Brain pericyte (primary cell): ENCODE measurements around the gene GRB14.
"Not testable (repeated sequence)": the region's sequence is repeated elsewhere in the genome, so short reads cannot be mapped to it uniquely, and the experiment has no call there.

Experiments
- DNase-seq: peaks from one replicate; pipeline ENCODE4 v3.0.0-alpha.2; 2012; ENCODE audit warnings: low read depth, low spot score

The GRB14 gene

DNA sequence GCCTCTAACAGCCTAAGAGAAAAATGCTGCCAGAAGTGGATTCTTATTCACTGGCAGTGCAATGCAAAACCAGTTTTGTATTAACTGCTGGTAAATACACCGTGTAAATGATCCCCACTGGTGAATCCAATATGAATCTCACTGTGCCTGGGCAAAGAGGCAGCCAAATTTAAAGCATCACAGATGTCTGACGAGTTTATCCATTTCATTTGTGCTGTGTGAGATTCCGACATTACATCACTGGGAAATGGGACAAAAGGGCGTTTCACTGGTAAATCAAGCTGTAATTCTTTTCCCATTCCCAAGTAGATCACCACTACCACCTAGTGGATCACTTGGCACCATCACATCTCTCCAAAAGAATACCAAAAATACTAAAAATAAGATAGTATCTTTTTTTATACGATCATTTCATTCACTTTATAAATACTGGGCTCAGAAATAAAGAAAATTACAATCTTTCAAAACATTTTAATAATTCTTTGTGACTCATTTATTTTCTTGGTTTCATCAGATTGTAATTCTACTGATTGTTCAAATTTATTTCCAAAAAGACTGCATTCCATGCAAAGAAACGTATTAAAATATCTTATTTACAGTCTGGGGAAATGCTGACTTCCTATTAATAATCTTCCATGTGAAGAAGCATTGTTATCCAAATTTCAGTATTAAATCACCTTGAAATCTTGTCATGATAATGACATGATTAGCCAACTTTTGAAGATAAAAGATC lies 125.6 kb downstream of the GRB14 start:
- DNase-seq, result no peak

DNA sequence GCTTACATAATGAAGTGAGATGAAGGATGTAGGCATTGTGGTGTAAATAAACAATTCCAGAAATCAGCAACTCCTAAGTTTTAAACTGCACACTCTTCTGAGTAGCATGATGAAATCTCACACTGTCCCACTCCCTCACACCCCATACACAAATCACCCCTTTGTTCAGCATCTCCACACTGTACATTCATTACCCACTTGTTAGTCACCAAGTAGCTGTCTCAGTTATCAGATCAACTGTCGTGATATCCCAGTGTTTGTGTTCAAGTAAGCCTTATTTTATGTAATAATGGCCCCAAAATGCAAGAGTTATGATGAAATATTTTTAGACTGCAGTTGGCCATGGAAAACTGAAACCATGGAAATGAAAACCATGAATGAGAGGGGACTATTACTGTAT lies 135.7 kb downstream of the GRB14 start:
- no peak for DNase-seq

DNA sequence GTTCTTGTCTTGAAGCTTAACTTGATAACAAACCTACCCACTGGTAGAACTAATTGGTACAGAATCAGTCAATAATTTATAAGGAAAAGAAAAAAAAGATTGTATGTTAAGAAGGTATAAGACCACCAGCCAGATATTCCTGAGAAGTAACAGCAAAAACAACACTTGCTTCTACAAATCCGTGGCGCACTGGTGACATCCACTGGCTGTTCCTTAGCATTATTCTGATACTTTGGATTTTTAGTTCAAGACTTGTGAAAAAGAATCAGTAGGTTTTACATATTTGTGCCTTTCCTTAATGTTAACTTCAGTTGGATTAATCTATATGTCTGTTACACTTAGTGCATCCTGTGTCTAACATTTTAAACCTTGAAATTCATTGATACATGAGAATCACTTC lies 141.8 kb downstream of the GRB14 start:
- DNase-seq, result no peak

DNA sequence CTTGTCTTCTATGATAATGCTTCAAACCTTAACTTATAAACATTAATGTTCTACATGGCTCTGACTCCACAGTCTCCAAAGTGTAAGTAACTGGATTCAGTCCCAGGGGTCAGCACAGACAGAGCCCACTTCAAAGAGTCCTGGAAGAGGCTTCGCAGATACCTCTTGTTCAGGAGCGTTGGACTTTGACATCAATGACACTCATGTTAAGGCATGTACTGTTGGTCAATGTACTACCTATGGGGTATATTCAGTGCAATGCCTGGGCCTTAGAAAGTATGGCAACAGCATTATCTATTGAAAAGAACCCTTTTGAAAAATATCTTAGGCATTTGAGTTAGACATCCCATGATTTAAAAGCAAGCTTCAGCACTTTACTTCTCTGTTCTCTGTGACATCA lies 143.1 kb downstream of the GRB14 start:
- no peak for DNase-seq

DNA sequence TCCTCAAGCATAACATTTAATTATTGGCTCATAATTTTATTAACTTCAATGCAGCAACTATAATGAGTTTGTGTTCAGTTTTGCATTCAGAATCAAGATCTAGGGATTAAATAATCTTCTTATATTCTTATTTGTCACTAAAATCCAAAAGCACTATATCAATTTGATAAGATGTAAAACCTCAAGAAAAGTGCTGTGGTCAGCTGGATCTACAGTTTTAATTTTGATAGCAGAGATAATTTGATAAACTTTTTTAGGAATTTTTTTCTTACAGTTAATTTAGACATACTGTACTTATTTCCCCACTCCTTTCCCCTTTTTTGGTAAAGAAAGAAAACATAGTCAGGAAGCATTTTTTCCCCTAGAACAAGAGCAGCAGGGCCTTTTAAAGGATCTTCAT lies 146.4 kb downstream of the GRB14 start:
- DNase-seq, result no peak

DNA sequence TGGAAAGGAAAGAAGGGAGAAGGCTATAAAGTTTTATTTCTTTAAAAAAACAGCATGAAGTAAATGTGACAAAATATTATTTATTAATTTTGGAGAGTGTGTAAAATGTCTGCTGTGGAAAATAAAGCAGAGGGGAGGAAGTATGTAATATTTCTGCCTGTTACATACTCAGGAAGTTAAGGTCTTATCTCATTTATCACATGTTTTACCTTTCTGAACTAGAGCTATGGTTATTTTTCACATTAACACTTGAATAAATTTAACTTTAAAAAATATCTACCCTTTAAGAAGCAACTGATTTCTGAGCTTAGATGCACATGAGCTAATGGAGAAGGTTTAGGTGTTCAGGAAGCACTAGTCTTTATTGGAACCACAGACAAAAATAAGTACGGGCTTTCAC lies 148.3 kb downstream of the GRB14 start:
- DNase-seq, result no peak

DNA sequence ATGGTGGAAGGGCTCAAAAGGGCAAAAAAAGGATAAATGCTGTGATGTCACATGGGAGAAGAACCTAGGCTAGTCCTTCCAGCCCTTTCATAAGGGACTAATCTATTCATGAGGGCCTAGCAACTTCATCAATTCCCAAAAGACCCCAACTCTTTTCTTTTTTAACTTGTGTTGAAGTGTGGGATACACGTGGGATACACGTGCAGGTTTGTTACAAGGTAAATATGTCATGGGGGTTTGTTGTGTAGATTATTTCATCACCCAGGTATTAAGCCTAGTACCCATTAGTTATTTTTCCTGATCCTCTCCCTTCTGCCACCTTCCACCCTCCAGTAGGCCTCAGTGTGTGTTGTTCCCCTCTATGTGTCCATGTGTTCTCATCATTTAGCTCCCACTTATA lies 156.2 kb downstream of the GRB14 start:
- not testable (repeated sequence) for DNase-seq

DNA sequence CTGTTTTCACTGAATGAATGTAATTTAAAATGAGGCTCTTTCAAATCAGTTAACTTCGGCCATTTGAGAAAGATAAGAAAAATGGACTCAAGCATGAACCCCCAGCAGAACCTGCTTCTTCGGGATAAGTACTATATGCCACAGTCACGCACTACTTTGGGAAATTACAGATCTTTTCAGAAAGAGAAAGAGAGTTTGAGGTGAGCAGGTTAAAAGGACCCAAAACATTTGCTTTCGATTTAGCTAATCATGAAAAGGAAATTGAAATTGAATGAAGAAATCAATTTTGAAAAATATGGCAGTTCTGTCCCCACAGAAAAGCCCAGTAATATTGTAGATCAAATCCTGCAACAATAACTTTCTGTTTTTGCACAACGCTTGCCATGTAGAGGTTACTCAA lies 156.9 kb downstream of the GRB14 start:
- DNase-seq, result no peak

DNA sequence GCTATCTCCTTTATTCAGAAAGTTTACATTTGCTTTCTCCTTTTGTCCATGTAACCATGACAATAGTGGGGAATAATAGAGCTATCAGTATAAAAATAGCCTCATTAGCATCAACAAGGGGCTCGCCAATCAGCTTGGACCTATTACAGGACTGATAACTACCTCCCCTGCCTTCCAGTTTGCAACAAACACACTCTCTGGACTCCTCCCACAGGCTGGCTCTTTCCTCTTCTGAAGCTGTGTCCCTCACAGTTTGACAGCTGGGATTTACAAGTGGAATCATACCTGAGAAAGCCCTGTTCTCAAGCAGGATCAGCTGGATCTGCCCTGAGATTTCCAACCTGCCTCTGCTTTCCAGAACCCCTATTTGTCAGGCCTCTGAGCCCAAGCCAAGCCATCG lies 162.5 kb downstream of the GRB14 start:
- no peak for DNase-seq

DNA sequence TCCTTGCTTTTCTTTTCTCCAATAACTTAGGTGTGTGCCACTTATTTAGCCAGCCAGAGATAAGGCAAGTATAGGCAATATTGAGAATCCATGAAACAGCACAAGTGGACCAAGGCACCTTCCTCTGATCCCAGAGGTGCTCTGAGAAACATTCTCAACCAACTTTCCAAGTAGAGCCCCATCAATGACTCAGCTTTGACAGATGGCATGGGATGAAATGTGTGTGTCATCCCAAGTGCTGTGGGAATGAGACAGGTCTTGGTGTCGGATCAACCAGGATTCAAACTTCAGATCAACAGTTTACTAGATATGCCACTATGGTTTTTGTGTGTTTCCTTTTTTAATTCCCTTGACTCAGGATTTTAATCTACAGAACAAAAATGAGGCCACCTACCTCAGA lies 164.0 kb downstream of the GRB14 start:
- DNase-seq, result no peak

DNA sequence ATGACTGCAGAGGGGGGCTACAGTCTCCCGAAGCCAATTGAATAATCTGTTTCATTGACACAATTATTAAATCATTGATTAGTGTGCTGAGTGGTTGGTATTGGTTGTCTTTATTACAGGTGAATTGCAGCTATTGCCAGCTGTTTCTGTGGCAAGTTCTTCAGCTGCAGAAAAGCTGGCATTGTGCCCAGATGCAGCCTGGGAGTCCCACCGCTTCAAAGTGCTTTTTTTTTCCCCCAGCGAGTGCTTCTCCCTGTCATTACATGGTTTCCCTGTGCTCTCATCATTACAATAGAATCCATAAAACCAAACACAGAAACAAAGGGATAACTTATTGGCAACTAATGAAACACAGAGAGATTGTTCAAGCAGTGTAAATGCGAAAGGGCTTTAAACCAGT lies 164.7 kb downstream of the GRB14 start:
- no peak for DNase-seq

DNA sequence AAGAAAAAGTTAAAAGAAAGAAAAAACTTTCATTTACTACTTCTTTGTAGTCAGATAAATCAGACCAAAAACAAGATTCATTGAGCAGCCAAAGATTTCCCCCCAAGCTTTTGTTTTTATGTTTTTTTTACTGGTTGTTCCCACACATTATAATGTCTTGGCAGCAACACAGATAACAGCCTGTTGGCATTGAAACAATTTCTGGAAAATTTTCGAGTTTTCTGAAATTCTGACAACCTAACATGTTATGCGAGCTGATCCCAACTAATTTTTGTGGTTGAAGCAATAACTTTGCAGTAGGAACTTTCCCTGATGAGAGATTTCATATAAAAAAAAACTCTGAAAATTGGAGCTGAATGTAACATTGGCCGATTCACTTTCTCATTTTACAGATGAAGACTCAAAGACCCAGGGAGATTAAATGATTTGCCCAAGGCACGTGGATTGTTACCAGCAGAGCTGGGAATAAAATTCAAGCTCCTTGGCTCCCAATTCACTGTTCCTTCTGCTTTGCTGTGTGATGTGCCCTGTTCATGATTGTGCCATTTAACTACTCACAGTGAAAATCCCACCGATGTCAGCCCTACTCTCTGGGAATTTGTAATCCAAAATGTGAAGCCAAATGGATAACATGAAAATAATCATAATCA lies 167.5 kb downstream of the GRB14 start:
- DNase-seq, result no peak

DNA sequence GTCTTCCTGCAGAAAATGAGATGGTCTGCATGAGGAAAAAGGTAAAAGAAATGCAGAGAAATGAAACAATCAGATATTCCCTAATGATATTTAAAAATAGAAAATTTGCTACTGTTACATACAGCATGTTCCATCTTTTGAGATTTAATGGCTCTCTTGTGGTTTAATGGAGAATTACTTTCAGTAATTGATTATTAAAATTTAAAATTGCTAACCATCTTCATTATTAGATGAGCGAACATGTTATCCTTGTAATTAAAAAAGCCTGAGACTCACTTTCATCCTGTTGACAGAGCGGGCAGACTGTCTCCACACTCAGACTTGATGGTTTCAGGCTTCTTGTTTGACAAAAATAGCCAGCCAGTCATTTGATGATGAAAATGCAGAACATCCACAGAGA lies 171.0 kb downstream of the GRB14 start:
- DNase-seq, result no peak

DNA sequence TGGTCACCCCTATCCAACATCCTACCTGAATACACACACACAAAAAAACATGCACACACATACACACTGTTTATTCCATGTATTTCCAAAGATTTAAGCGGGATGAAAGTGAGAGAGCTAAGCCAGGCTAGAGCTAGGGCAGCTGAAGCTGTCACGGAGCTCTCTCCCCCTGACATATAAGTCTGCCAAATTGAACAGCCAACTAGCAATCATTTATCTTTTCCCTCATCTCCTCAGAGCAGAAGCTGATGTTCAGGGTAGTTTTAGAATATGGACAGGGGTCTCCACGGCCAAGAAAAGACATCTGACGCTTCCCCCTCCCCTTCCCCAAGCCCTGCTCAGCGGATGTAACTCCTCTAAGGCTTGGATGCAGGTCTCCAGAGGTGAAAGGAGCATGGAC lies 171.6 kb downstream of the GRB14 start:
- DNase-seq, result no peak

DNA sequence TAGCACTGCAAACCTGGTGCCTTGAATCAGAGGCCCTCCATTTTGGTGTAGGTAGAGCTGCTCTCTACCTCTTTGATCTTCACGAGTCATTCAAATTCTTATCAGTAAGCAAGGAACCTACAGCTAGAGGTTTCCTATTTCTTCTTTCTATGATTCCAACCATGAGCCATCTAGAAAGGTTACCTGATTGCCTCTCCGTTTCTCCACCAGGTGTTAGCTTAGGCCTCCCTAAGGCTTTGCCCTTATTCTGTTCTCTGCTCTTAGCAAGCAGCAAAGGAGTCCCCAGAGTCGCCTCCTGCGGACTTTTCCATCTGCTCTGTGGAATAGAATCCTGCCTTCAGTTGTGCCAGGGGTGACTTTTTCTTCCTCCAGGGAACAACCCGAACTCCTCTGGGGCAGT lies 173.6 kb downstream of the GRB14 start:
- no peak for DNase-seq
